IPS-NIHi7 (cell line): Measurements from ENCODE around the gene AK8.
"Not testable (repeated sequence)": the region's sequence is repeated elsewhere in the genome, so short reads cannot be mapped to it uniquely, and the experiment has no call there.

ENCODE experiments used
- DNase-seq: peaks from one replicate; pipeline ENCODE4 v3.0.0; 2012; ENCODE audit warnings: mixed read lengths; ENCODE audit errors: extremely low spot score

AK8 gene

GRCh38 chr9:132717326-132717945 lies 160.6 kb downstream of the AK8 start:
- DNase-seq: no peak

GRCh38 chr9:132716007-132716406 lies 162.1 kb downstream of the AK8 start:
- no peak for DNase-seq

GRCh38 chr9:132712753-132713152 lies 165.3 kb downstream of the AK8 start:
- DNase-seq: no peak

DNA sequence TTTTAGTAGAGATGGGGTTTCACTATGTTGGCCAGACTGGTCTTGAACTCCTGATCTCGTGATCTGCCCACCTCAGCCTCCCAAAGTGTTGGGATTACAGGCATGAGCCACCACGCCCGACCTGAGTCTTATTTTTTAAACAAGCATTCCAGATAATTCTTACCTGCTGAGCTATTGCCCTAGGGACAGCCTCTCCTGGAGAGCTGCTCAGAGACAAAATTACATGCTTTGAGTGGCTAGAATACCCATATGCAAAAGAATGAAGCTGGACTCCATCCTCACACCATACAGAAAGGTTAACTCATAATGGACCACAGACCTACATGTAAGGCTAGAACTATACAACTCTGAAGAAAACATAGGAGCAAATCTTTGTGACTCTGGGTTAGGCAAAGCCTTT lies 166.2 kb downstream of the AK8 start:
- DNase-seq: no peak

GRCh38 chr9:132711152-132711551 lies 166.9 kb downstream of the AK8 start:
- not testable (repeated sequence) for DNase-seq

DNA sequence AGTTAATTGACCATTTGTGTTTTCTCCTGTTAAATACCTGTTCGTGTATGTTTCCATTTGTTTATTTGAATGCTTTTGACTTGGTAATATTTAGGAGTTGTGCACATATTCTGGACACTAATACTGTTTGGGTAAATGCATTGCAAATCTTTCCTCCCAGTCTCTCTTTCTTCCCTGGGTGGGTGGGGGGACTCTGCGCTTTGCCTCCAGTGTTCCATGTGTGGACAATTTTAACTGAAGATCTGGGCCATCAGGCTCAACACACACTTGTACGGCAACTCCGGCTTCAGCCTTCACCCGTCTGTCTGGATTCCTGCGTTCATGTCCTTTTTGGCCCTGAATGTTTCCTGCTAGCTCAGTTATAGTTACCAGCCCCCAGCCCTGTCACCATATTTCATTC lies 167.8 kb downstream of the AK8 start:
- no peak for DNase-seq

- no peak for DNase-seq
Measured at GRCh38 chr9:132708769-132709430, 169.2 kb downstream of the AK8 start.

GRCh38 chr9:132708239-132708638 lies 169.8 kb downstream of the AK8 start:
- no peak for DNase-seq

DNA sequence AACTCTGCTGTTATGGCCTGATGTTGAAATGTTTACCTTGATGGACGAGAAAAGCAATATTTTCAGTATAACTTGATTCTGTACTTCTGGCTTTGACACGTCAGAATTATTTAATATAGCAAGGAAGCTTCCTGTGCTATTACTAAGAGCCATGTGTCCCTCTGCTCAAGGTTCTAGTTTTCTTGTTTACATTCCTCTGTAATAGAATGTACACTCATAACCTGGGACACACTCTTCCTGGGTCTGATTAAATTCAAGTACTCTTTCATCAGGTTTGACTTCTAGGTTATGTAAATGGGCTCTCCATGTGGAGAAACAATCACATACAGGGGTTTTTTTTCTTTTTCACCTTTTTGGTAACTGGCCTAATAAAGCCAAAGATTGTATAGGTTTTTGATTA lies 174.7 kb downstream of the AK8 start:
- DNase-seq: no peak

GRCh38 chr9:132702254-132702653 lies 175.8 kb downstream of the AK8 start:
- DNase-seq: no peak

- DNase-seq: no peak
Measured at GRCh38 chr9:132699956-132700355, 178.1 kb downstream of the AK8 start.

DNA sequence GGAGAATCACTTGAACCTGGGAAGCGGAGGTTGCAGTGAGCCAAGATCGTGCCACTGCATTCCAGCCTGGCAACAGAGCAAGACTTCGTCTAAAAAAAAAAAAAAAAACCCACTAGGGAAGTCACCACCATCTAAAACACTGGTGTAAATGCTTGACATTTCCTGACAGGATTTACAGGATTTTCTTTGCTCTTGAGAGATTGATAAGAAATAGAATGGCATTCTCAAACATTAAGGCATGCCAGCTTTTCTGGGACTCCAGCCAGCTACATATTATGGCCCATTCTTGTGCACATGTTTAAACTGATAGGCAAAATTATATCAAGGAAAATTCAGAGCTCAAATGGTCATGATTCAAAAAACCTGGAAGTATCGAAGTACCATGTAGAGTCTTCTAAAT lies 179.1 kb downstream of the AK8 start:
- no peak for DNase-seq

DNA sequence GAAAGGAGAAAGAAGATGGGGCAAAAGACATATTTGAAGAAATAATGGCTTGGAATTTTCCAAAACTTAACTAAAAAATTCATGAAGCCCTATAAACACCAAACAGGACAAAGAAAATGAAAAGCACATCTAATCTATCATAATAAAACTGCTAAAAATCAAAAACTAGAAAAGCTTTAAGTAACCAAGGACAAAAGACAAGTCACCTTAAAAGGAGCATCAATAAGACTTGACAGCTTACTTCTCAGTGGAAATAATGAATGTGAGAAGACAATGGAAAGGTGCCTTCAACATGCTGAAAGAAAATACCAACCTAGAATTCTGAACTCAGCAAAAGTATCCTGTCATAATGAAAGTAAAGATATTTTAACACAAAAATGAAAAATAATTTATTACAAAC lies 180.9 kb downstream of the AK8 start:
- no peak for DNase-seq

GRCh38 chr9:132694144-132694543 lies 183.9 kb downstream of the AK8 start:
- DNase-seq: peak; percentile 64

DNA sequence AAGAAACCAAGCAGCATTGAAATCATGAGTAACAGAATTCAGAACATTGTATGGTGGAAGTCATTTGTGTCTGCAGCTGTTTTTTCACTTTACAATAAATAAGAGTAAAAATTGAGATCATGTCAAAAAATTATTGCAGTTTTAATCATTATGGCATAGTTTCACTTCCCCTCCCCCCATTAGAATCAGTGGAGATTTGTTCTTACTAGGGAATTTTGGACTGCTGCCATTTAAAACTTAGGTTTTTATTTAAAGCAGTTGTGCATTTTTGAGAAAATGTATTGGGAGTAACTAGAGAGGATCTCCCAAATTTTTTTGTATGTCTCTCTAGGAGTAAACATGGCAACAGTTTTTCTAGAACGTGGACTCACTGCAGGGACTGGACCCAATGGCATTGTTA lies 187.4 kb downstream of the AK8 start:
- no peak for DNase-seq

DNA sequence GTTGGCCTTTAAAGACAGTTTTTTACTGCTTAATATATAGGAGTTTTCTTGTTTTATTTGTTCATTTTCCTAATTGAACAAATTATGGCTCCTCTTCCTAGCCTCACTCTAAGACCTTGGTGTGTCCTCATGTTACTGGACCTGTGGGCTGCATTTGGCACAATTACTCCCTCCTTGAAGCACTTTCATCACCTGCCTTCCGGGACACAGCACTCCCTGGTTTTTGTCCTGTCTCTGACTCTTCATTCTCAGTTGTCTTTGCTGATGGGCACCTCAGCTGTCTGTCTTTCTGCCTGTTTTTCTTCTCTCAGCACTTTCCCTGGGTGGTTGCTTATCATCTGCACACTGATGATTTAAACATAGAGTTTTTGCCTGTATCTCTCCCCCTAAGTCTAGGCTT lies 194.2 kb downstream of the AK8 start:
- DNase-seq: no peak

DNA sequence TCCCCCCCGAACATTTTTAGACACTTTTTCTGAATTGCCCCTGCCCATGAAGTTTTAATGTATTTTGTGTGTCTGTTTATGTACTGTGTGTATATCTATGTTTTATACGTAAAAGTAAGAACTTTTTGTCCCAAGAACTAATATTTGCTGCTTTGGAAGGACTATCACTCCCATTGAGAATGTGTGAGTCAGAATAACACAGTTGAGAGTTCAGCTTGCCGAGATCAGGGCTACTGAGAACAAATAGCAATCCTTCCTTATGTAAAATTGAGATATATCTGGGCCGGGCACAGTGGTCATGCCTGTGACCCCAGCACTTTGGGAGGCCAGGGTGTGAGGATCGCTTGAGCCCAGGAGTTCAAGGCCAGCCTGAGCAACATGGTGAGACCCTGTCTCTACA lies 196.5 kb downstream of the AK8 start:
- no peak for DNase-seq

GRCh38 chr9:132679946-132680625 lies 198.0 kb downstream of the AK8 start:
- DNase-seq: no peak

GRCh38 chr9:132677976-132678375 lies 200.1 kb downstream of the AK8 start:
- DNase-seq: no peak
